Neural cell (in vitro differentiated cells): ENCODE data around the gene CLC.

ENCODE experiments used
- CTCF ChIP-seq: fragments of 450-650 bp; IDR thresholded peaks from 2 replicates; pipeline ENCODE4 v1.5.1; 2014; ENCODE audit warnings: antibody characterized with exemption, mild to moderate bottlenecking, moderate library complexity; ENCODE audit not compliant: poor library complexity, severe bottlenecking
- EZH2 ChIP-seq: fragments of 200-600, 300-800 bp; shearing (Covaris generic), sonication (generic); IDR thresholded peaks from 2 replicates; pipeline ENCODE4 v1.6.1; 2014; ENCODE audit warnings: antibody characterized with exemption, low read length, borderline replicate concordance, mild to moderate bottlenecking; ENCODE audit not compliant: insufficient read depth, poor library complexity, severe bottlenecking
- MXI1 ChIP-seq: fragments of 450-650 bp; conservative IDR thresholded peaks from 2 replicates; pipeline ENCODE4 v1.6.1; 2014; ENCODE audit warnings: antibody characterized with exemption, mild to moderate bottlenecking; ENCODE audit not compliant: poor library complexity, severe bottlenecking
- TAF1 ChIP-seq: IDR thresholded peaks from 2 replicates; pipeline ENCODE4 v1.6.1; 2012; ENCODE audit warnings: low read depth
- TF ChIP-seq, protein P1 (sequence below): IDR thresholded peaks from 2 replicates; pipeline ENCODE4 v1.6.1; 2012; ENCODE audit warnings: borderline replicate concordance

- TF ChIP-seq CTCF (no peak), MXI1 (no peak), EZH2 (no peak), TAF1 (no peak)
- TF ChIP-seq, protein P1, sequence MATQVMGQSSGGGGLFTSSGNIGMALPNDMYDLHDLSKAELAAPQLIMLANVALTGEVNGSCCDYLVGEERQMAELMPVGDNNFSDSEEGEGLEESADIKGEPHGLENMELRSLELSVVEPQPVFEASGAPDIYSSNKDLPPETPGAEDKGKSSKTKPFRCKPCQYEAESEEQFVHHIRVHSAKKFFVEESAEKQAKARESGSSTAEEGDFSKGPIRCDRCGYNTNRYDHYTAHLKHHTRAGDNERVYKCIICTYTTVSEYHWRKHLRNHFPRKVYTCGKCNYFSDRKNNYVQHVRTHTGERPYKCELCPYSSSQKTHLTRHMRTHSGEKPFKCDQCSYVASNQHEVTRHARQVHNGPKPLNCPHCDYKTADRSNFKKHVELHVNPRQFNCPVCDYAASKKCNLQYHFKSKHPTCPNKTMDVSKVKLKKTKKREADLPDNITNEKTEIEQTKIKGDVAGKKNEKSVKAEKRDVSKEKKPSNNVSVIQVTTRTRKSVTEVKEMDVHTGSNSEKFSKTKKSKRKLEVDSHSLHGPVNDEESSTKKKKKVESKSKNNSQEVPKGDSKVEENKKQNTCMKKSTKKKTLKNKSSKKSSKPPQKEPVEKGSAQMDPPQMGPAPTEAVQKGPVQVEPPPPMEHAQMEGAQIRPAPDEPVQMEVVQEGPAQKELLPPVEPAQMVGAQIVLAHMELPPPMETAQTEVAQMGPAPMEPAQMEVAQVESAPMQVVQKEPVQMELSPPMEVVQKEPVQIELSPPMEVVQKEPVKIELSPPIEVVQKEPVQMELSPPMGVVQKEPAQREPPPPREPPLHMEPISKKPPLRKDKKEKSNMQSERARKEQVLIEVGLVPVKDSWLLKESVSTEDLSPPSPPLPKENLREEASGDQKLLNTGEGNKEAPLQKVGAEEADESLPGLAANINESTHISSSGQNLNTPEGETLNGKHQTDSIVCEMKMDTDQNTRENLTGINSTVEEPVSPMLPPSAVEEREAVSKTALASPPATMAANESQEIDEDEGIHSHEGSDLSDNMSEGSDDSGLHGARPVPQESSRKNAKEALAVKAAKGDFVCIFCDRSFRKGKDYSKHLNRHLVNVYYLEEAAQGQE, result no peak
Measured at GRCh38 chr19:39768334-39768733, 30.5 kb upstream of the CLC start.
